ENCODE results near the gene MYLK. TPM values are rescaled to one million over a fixed set of nuclear protein-coding genes. Genes with fewer than 3 reads are reported as not detected.
"Not testable (repeated sequence)": the region's sequence is repeated elsewhere in the genome, so short reads cannot be mapped to it uniquely, and the experiment has no call there.

MYLK gene
- polyA plus RNA-seq, 4 donors: 131 to 221 (median 149) TPM

DNA sequence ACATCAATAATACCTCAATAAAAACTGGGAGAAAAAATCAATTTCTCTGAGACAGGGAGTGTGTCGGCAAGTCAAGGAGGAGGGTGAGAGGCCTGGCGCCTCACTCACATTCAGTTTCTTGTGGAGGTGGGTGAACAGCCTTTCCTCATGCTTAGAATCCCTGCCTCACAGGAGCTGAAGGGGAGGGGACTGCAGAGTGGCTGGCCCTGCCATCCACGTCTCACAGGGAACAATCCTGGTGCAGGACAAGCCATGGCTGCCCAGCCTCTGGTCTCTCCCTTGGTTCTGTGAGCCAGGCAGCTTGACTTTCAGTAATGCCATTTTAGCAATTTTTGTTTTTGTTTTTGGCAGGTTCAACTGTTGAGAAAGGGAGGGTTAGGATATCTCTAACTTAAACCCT is 172.8 kb downstream of the MYLK start:
- no peak for DNase-seq (ENCODE audit: low read depth in 4 of 4, low spot score in 2 of 4)

DNA sequence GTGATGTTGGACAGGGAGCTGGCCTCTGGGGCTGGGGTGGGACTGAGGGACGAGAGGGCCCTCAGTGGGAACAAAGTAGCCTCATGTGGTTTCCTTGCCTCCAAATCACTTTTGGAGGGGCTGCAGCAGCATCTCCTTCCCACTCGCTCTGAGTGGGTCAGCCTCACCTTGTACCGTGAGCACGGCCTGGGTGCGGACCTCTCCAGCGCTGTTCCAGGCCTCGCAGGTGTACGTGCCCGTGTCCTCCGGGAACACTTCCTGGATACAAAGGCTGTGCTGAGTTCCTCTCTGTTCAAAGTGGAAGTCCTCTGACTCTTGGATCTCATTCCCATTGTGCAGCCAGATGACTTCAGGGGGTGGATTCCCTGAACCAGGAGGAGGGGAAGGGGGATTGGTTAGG is 175.6 kb downstream of the MYLK start:
- DNase-seq (ENCODE audit: low read depth in 4 of 4, low spot score in 2 of 4): no peak

DNA sequence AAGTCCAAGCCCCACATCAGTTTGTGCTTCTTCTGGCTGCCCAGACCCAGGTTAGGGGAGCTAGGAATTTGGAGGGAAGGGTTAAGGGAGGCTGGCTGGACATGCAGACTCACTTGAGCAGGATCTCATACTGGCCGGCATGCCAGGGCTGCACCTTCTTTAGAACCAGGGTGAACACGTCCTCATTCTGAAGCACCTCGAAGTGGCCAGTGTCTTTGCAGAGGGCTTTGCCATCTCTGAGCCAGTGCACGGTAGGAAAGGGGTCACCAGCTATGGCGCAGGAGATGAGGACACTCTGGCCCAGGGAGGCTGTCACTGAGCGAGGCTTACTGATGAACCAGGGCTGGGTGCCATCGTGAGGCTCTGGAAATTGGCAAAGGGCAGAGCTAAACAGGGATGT is 176.5 kb downstream of the MYLK start:
- DNase-seq (ENCODE audit: low read depth in 4 of 4, low spot score in 2 of 4): not testable (repeated sequence)

DNA sequence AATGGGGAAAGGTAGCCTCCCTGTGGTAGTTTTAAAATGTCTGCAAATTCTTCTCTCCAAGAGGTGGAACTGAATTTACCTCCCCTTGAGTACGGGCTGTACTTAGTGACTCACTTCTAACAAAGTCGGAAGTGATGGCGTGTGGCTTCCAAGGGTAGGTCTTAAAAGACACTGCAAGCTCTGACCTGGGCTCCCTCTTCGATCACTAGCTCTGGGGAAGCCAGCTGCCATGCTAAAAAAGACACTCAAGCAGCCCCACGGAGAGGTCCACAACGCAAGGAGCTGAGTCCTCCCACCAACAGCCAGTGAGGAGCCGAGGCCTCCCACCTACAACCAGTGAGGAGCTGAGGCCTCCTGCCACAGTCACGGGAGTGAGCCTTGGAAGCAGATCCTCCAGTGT is 177.3 kb downstream of the MYLK start:
- DNase-seq (ENCODE audit: low read depth in 4 of 4, low spot score in 2 of 4): no peak

DNA sequence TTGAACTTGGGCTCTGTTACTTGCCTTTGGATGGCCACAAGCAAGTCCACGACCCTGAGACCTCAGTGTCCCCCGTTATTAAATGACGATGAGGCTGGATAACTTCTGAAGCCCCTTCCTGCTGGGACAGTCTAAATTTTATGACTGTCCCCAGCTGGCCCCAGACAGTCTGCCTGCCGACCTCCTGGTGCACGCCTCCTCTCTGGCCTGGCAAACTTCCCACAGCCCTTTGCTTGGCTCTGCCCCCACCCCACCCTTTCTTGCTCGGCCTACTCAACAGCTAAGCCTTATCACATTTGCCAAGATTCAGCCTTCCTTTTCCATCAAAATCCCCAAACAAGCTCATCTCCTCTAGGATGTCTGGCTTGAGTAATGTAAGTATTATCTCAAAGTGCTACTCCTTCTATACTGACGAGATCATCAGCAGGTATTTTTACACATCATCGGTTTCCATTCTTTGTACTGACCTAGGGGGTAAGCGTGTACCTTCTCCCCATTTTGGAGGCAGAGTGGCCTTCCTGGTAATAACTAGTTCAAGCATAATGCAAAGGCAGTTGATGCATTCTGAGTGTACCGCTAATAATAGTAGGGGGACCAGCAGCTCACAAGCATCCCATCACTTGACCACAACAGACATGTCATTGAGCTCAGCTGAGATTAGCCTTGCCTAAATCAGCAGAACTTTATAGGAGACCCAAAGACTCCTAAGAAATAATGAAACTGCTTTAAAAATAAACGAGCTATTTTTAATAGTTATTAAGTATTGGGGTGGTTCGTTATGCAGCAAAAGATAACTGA is 178.4 kb downstream of the MYLK start:
- no peak for DNase-seq (ENCODE audit: low read depth in 4 of 4, low spot score in 2 of 4)

- DNase-seq (ENCODE audit: low read depth in 4 of 4, low spot score in 2 of 4): not testable (repeated sequence)
Measured at GRCh38 chr3:123703663-123704062, 180.5 kb downstream of the MYLK start.

- no peak for DNase-seq (ENCODE audit: low read depth in 4 of 4, low spot score in 2 of 4)
Measured at GRCh38 chr3:123702720-123703119, 181.4 kb downstream of the MYLK start.

DNA sequence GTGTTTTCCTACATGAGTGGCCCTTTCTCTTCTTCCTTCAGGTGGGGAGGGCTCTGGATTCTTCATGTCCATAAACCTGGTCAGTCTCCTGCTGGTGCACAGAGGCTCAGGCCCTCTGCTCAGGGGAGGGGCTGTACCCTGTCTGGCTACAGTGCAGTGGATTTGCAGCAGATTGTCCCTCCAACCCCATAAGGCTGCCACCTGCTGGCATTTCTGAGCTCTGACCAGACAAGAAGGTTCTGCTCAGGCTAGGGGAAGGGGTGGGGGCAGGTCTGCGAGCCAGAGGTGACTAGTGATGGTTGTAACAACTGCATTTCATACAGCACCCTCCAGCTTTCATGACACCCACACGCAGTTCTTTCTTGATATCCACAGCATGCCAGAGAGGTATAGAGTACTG is 182.1 kb downstream of the MYLK start:
- not testable (repeated sequence) for DNase-seq (ENCODE audit: low read depth in 4 of 4, low spot score in 2 of 4)

GRCh38 chr3:123700791-123701722 is 183.1 kb downstream of the MYLK start:
- DNase-seq (ENCODE audit: low read depth in 4 of 4, low spot score in 2 of 4): no peak

- DNase-seq (ENCODE audit: low read depth in 4 of 4, low spot score in 2 of 4): no peak
Measured at GRCh38 chr3:123698813-123699212, 185.3 kb downstream of the MYLK start.

GRCh38 chr3:123696808-123697207 is 187.3 kb downstream of the MYLK start:
- no peak for DNase-seq (ENCODE audit: low read depth in 4 of 4, low spot score in 2 of 4)

DNA sequence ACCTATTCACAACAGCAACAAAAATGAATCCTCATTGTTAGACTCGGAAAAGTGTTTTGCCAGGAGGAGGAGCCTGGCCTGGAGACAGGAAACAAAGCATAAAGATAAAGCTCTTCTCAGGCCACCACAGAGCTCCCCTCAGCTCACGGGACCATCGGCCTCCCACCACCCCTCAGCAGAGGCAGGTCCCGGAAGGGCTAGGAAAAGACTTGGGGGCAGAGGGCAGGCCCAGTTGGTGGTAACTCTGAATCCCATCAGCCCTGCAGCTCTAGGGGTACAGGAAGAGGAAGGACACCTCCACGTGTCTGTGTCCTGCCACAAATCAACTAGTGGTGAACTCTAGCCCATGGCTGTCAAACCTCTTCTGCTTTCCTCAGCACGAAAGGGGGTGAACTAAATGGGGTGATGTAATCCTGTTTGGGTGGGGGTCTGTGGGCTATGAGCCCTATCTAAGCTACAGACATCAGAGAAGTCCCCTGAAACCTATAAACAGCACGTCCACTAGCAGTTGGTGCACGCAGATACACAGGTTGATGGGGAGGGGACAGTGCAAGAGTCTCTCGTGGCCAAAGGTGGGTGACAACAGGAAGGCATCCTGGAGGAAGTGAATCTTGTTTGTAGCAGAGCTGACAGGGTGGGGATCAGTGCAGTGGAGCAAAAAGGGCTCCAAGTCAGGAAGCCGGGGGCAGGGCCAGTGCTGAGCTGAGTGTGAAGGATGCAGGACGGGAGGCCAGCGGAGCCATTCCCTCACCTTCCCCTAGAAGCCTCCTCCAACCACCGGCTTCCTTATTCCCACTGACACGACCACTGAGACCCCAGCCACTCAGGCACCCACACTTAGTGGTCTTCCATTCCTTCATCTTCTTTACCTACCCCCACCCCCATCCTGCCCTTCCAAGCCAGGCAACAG is 188.1 kb downstream of the MYLK start:
- DNase-seq (ENCODE audit: low read depth in 4 of 4, low spot score in 2 of 4): no peak

GRCh38 chr3:123695152-123695551 is 189.0 kb downstream of the MYLK start:
- DNase-seq (ENCODE audit: low read depth in 4 of 4, low spot score in 2 of 4): no peak

DNA sequence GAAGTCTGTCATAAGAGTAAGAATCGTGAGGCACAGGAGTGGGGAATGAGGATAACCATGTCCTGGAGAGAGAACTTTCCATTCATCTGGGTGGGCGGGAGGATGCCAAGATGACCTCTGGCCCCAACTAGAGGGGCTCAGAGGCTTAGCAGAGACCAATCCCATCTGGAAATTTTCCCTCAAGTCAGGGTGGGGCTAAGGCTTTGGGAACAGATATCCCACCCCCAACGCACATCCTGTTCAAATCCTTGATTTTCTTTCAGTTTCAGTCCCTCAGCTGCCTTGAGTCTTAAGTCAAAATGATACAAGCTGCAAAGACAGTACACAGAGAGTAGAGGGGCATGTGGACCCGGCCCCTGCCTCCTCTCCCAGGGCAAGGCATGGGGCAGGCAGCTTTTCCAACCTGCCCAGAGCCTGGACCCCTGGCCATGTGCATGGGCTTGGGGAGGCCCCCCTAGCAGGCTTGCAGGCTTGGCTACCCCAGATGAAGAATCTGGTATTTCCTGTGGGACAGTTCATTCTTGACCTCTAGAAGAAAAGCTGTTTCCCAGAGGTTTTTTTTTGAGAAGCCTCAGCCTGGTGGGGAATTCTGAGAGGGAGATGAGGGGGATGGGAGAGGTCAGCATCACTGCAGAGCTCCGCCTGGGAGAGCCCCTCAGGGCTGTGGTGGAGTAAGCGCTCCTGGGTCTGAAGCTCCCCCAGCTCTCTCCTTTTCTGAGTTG is 189.6 kb downstream of the MYLK start:
- DNase-seq (ENCODE audit: low read depth in 4 of 4, low spot score in 2 of 4): no peak

DNA sequence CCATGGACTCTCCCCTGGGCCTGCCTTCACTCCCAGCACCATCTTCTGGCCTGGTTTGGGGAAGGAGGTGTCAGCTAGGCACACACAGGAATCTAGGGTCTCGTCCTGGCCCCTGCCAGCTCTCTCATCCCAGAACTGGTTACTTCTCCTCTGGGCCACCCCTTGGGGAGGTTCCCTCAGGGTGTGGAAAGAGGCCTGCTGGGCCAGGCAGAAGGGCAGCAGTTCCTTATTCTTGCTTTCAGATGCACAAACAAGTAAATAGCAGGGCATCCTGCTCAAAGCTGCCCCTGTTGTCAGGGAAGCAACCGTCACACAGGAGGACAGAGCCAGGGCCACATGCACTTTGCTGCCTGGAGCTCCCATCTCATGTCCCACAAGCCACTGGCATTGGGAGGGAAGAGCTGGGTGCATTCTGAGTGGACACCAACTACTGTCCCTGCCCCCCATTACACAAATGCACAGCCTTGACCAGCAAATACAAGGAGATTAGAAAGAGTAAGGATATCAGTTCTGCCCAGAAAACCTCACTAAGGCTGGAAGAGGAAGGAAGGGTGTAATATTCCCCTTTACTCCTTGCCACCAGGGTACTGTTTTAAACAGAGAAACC is 190.4 kb downstream of the MYLK start:
- DNase-seq (ENCODE audit: low read depth in 4 of 4, low spot score in 2 of 4): no peak

DNA sequence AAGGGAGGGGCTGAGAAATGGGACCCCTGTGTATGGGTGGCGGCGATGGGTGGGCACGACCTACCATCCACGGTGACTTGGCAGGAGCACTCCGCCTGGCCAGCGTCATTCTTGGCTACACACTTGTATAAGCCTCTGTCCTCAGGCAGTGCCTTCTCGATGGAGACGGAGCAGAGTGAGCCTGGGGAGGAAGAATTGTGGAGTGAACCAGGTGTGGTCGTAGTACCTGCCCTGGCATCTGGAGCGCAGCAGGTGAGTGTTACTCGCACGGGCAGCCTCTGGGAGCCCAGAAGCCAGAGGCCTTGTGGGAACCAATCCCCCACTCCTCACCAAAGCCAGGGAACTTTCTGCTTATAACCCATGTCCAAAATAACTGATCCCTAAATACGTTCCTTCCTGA is 191.5 kb downstream of the MYLK start:
- no peak for DNase-seq (ENCODE audit: low read depth in 4 of 4, low spot score in 2 of 4)

- no peak for DNase-seq (ENCODE audit: low read depth in 4 of 4, low spot score in 2 of 4)
Measured at GRCh38 chr3:123692041-123692440, 192.1 kb downstream of the MYLK start.

DNA sequence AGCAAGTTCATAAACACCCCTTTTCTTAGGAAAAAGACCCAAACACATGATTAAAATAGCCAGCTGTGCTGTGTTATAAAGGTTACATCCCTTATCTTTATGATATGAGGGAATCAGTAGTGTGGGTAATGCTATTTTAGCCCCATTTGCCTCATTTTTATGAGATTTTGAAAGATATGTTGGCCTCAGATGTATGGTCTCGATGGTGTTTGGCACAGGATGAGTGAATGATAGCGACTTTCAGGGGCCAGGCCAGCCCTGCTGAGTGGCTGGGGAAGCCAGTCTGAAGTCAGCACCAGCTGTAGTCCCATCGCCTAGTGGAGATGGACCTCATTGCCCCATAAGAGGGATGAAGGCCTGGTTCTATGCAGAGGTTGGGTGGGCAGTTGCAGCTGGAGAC is 194.3 kb downstream of the MYLK start:
- DNase-seq (ENCODE audit: low read depth in 4 of 4, low spot score in 2 of 4): no peak

DNA sequence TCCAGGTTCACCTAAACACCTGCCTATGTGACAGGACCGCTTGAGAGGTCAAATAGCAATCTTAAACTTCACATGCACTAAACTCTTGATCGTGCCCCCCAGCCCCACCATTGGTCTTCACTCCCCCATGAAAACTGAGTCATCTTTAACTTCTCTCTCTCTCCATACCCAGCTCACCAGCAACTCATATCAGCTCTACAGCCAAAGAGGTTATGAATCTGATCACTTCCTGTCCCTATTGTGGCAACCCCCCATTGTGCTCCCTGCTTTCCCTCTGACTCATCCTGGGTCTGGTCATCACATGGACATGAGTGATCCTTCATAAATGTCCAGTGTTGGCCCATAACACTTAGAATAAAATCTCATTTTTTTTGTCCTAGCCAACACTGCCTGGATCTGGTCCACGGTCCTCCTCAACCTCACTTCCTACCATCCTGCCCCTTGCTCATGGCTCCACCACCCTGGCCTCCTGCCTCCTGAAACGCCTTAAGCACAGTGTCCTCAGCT is 195.8 kb downstream of the MYLK start:
- no peak for DNase-seq (ENCODE audit: low read depth in 4 of 4, low spot score in 2 of 4)

All from left renal cortex interstitium (tissue), 4 donors.